Endothelial cell of umbilical vein (primary cell): Measurements from ENCODE around the gene OR9Q1. TPM values are rescaled to one million over a fixed set of nuclear protein-coding genes. Genes with fewer than 3 reads are reported as not detected.
A peak's percentile ranks its signal among the peaks of the same experiment; 100 is the strongest.

Experiments
- BruUV-seq: library from RNA; stranded (reverse); fragments of 400-500 nt; replicated peaks from 2 replicates; lab custom pipeline; 2021; lab: Mats Ljungman, UMichigan
- CTCF ChIA-PET: fragments of 300-600, 350-600 bp; sonication (Branson Sonifier 250); formaldehyde crosslinking; loops from one replicate; lab custom pipeline; 2021; ENCODE audit warnings: antibody characterized with exemption, inconsistent platforms; lab: Charles Lee
- POLR2A ChIA-PET: fragments of 300-600, 350-600 bp; sonication (Branson Sonifier 250); formaldehyde crosslinking; loops from one replicate; lab custom pipeline; 2021; ENCODE audit warnings: antibody characterized with exemption, inconsistent platforms; lab: Charles Lee
- DNase-seq: peaks from one replicate; pipeline ENCODE4 v3.0.0-alpha.2; 2011; ENCODE audit warnings: low read depth, low spot score
- FAIRE-seq: peaks from 2 replicates; lab custom pipeline; 2011; peaks lifted over from hg19 to GRCh38; lab: Jason Lieb, UNC
- H2AFZ ChIP-seq: 2 replicates; pipeline ENCODE4 v1.6.0; 2012; ENCODE audit warnings: low read depth, low read length, control low read depth, inconsistent platforms
- H3K27ac ChIP-seq: 2 replicates; pipeline ENCODE4 v1.5.1; 2011; ENCODE audit warnings: low read depth, mild to moderate bottlenecking, control low read depth, low read length, moderate library complexity; ENCODE audit not compliant: insufficient read depth
- H3K27me3 ChIP-seq, 2 experiments: 2 replicates each; pipeline versions ENCODE4 v1.6.0 to v1.6.1; 2011; ENCODE audit warnings: low read length in 2 of 2, mixed read lengths in 1 of 2; ENCODE audit not compliant: control insufficient read depth in 2 of 2, insufficient read depth in 2 of 2
- H3K36me3 ChIP-seq, 2 experiments: 2 replicates in 1 of 2; 3 replicates in 1 of 2; pipeline ENCODE4 v1.5.1; 2011; ENCODE audit warnings: low read length in 2 of 2, mild to moderate bottlenecking in 1 of 2, moderate library complexity in 1 of 2; ENCODE audit not compliant: control insufficient read depth in 2 of 2, insufficient read depth in 2 of 2; ENCODE audit errors: extremely low read depth in 1 of 2
- H3K4me1 ChIP-seq: 3 replicates; pipeline ENCODE4 v1.5.1; 2011; ENCODE audit warnings: mild to moderate bottlenecking, low read length; ENCODE audit not compliant: control insufficient read depth, insufficient read depth; ENCODE audit errors: extremely low read depth
- H3K4me2 ChIP-seq: 2 replicates; pipeline ENCODE4 v1.6.1; 2011; ENCODE audit warnings: low read length, control low read depth, mixed read lengths; ENCODE audit not compliant: insufficient read depth
- H3K4me3 ChIP-seq, 3 experiments: fragments of 200-600 bp in 1 of 3; sonication (generic), shearing (Covaris generic) in 1 of 3; replicated peaks in 1 of 3; 2 replicates each; pipeline ENCODE4 v1.5.1; 2011 to 2016; ENCODE audit warnings: control low read depth in 3 of 3, low read length in 3 of 3, mild to moderate bottlenecking in 2 of 3, inconsistent platforms in 1 of 3, low read depth in 1 of 3, moderate library complexity in 1 of 3; ENCODE audit not compliant: insufficient read depth in 1 of 3
- H3K79me2 ChIP-seq: 2 replicates; pipeline ENCODE4 v1.6.0; 2012; ENCODE audit warnings: low read length, inconsistent platforms; ENCODE audit not compliant: control insufficient read depth, insufficient read depth
- H3K9ac ChIP-seq: replicated peaks from 2 replicates; pipeline ENCODE3; 2011; ENCODE audit warnings: low read length, control low read depth; ENCODE audit not compliant: insufficient read depth; ENCODE audit errors: extremely low read depth
- H3K9me1 ChIP-seq: replicated peaks from 3 replicates; pipeline ENCODE4 v1.6.0; 2011; ENCODE audit warnings: mild to moderate bottlenecking, low read length; ENCODE audit not compliant: control insufficient read depth, insufficient read depth; ENCODE audit errors: extremely low read depth
- H3K9me3 ChIP-seq: replicated peaks from 2 replicates; pipeline ENCODE4 v1.5.1; 2012; ENCODE audit warnings: low read length, inconsistent platforms; ENCODE audit not compliant: control insufficient read depth, insufficient read depth
- H4K20me1 ChIP-seq: replicated peaks from 2 replicates; pipeline ENCODE3; 2011; ENCODE audit warnings: mild to moderate bottlenecking, low read length; ENCODE audit not compliant: control insufficient read depth, insufficient read depth; ENCODE audit errors: extremely low read depth
- CTCF ChIP-seq, 2 donors: IDR thresholded peaks; 1 replicate in 1 of 2; 2 replicates in 1 of 2; pipeline ENCODE4 v1.5.1; 2011; ENCODE audit warnings: low read length in 2 of 2, mild to moderate bottlenecking in 2 of 2, moderate library complexity in 2 of 2, control low read depth in 1 of 2, inconsistent platforms in 1 of 2, low read depth in 1 of 2; ENCODE audit not compliant: insufficient read depth in 1 of 2; ENCODE audit errors: extremely low read depth in 1 of 2
- EZH2 ChIP-seq: IDR thresholded peaks from 2 replicates; pipeline ENCODE4 v1.6.1; 2012; ENCODE audit warnings: borderline replicate concordance, low read depth, mild to moderate bottlenecking, moderate library complexity, low read length, inconsistent platforms; ENCODE audit not compliant: severe bottlenecking
- FOS ChIP-seq: IDR thresholded peaks from 2 replicates; pipeline ENCODE4 v1.6.1; 2011; ENCODE audit warnings: mild to moderate bottlenecking, low read length, moderate library complexity, borderline replicate concordance; ENCODE audit not compliant: insufficient read depth
- GATA2 ChIP-seq: IDR thresholded peaks from 2 replicates; pipeline ENCODE4 v1.7.0; 2011; ENCODE audit warnings: low read depth, mild to moderate bottlenecking, moderate library complexity, mixed read lengths, low read length; ENCODE audit not compliant: insufficient read length, insufficient read depth
- JUN ChIP-seq: IDR thresholded peaks from 2 replicates; pipeline ENCODE4 v1.6.1; 2011; ENCODE audit warnings: borderline replicate concordance, low read depth; ENCODE audit not compliant: insufficient read length, insufficient read depth
- MAX ChIP-seq: IDR thresholded peaks from 2 replicates; pipeline ENCODE4 v1.6.1; 2011; ENCODE audit not compliant: insufficient read depth, insufficient read length
- MYC ChIP-seq: IDR thresholded peaks from one replicate; pipeline ENCODE4 v1.6.1; 2011; ENCODE audit warnings: mild to moderate bottlenecking, low read depth, low read length
- POLR2A ChIP-seq: IDR thresholded peaks from 2 replicates; pipeline ENCODE4 v1.6.1; 2012; ENCODE audit warnings: low read depth, mild to moderate bottlenecking, control low read depth, low read length
- POLR2AphosphoS5 ChIP-seq: IDR thresholded peaks from 2 replicates; pipeline ENCODE4 v1.6.1; 2012; ENCODE audit warnings: low read depth, mild to moderate bottlenecking, control low read depth, low read length, moderate library complexity; ENCODE audit not compliant: insufficient read depth
- dilution Hi-C: fragments of 300-500 bp; cut with MboI; formaldehyde crosslinking; loops from one replicate; pipeline ENCODE4 v1.15.0; 2019; ENCODE audit warnings: low sequenced_read_pairs; ENCODE audit not compliant: extremely low pct_ligation_motif_present
- intact Hi-C: fragments of 100-400 bp; cut with micrococcal nuclease; formaldehyde crosslinking; loops from one replicate; pipeline ENCODE4 v1.10.0; 2022
- polyA plus RNA-seq, 4 experiments: library from polyadenylated mRNA; depleted of rRNA in 3 of 4; stranded (reverse) in 3 of 4; unstranded in 1 of 4; fragments of >200 nt; gene quantifications; 2 replicates each; pipeline versions ENCODE4 v1.2.1 to v1.2.3, GENCODE V29; 2011 to 2012; ENCODE audit warnings: missing spikeins in 1 of 4
- total RNA-seq: library from RNA; stranded (reverse); gene quantifications from 2 replicates; pipeline ENCODE4 v1.2.3, GENCODE V29; 2021

OR9Q1 gene
- total and polyA plus RNA-seq, 2 donors (not counting 3 experiments of a cell fraction or from before 2014, with no cell fraction given), result not detected

GRCh38 chr11:58059007-58059350 is 35.3 kb downstream of the OR9Q1 start:
- Histone ChIP-seq H3K9me1 (no peaks in the 10 kb centered on the region), H3K4me2 (no peak overlapping the region), H3K4me3 (no peak overlapping the region), H4K20me1 (no peaks in the 10 kb centered on the region), H3K9me3 (no peaks in the 10 kb centered on the region), H3K27me3 (no peaks in the 10 kb centered on the region), H3K9ac (peak overlapping the region; percentile 22), H2AFZ (peak overlapping the region; percentile 17), H3K27ac (peak overlapping the region; percentile 88), H3K4me1 (peaks cover 16% of the 10 kb centered on the region), H3K79me2 (no peaks in the 10 kb centered on the region), H3K36me3 (no peaks in the 10 kb centered on the region)
- FAIRE-seq (peak; percentile 90), DNase-seq (peak; percentile 88)
- dilution Hi-C loops (no loop called here), intact Hi-C loops (loop anchor here (1.0 kb wide), 2 partner anchors 35 to 55 kb away; no protein-coding TSS in a partner anchor)
- POLR2A ChIA-PET, result interaction anchor here (0.5 kb wide), 1 partner anchor 37 kb away, joined by 3 read pairs; no protein-coding TSS in a partner anchor
- CTCF ChIA-PET, result interaction anchor here (0.6 to 1.6 kb wide), 3 partner anchors 55 to 709 kb away, joined by 3 to 6 read pairs (median 4); no protein-coding TSS in a partner anchor
- TF ChIP-seq GATA2 (peak; percentile 34), FOS (no peak), JUN (peak; percentile 76), MYC (no peak)
- BruUV-seq, result no TSS peak

GRCh38 chr11:58060535-58060934 is 36.9 kb downstream of the OR9Q1 start:
- H3K4me1 ChIP-seq, result peaks cover 16% of the 10 kb centered on the region
- no peaks in the 10 kb centered on the region for H3K9me1 ChIP-seq
- H3K9ac ChIP-seq, result no peak overlapping the region
- peaks cover 0 to 2% of the 10 kb centered on the region in 2 experiments for H3K27me3 ChIP-seq
- no TSS peak for BruUV-seq
- no peak overlapping the region for H3K4me3 ChIP-seq
- H2AFZ ChIP-seq, result no peak overlapping the region
- no peak for DNase-seq
- no peaks in the 10 kb centered on the region for H3K36me3 ChIP-seq
- dilution Hi-C loops (no loop called here), intact Hi-C loops (loop anchor here (10.0 kb wide), 2 partner anchors 226 to 454 kb away; no protein-coding TSS in a partner anchor)
- TF ChIP-seq FOS, result no peak
- no peak for TF ChIP-seq POLR2AphosphoS5
- TF ChIP-seq EZH2, result no peak
- no peak for TF ChIP-seq JUN
- TF ChIP-seq POLR2A, result no peak
- no peak for TF ChIP-seq CTCF (IDR thresholded peaks at IDR 0.05; ENCODE audit: extremely low read depth in 1 of 2, insufficient read depth in 1 of 2, low read depth in 1 of 2, low read length in 2 of 2)
- TF ChIP-seq GATA2, result no peak
- TF ChIP-seq MYC, result no peak
- TF ChIP-seq MAX, result no peak
- FAIRE-seq, result no peak
- POLR2A ChIA-PET, result no interaction called here
- no peaks in the 10 kb centered on the region for H3K9me3 ChIP-seq
- no peaks in the 10 kb centered on the region for H3K79me2 ChIP-seq
- CTCF ChIA-PET, result interaction anchor here (0.6 to 2.2 kb wide), 6 partner anchors 36 to 715 kb away, joined by 3 to 19 read pairs (median 5); partner anchors contain the start of gene BTBD18
- H4K20me1 ChIP-seq, result no peaks in the 10 kb centered on the region
- H3K4me2 ChIP-seq, result no peak overlapping the region
- H3K27ac ChIP-seq, result no peak overlapping the region
